ENCODE results near the gene ATP13A3. TPM values are rescaled to one million over a fixed set of nuclear protein-coding genes. Genes with fewer than 3 reads are reported as not detected.
A peak's percentile ranks its signal among the peaks of the same experiment; 100 is the strongest.

ATP13A3 gene
- polyA plus RNA-seq, 1 donor from 2014 or later: 4.2 TPM

- peaks cover 20% of the 10 kb centered on the region for H3K27me3 Mint-ChIP-seq
- no peak overlapping the region for H3K27ac Mint-ChIP-seq
- peaks cover 2% of the 10 kb centered on the region for H3K36me3 Mint-ChIP-seq
- H3K9me3 Mint-ChIP-seq: no peaks in the 10 kb centered on the region
- peaks cover 0 to 3% (median 0%) of the 10 kb centered on the region in 3 donors for H3K4me1 Mint-ChIP-seq
- no peak overlapping the region for H3K4me3 Mint-ChIP-seq
These were observed 109.1 kb downstream of the ATP13A3 start for GRCh38 chr3:194377708-194378107.

- no peak overlapping the region for H3K27ac Mint-ChIP-seq
These were observed 110.6 kb downstream of the ATP13A3 start for GRCh38 chr3:194376241-194376560.

GRCh38 chr3:194375473-194376240 is 111.1 kb downstream of the ATP13A3 start:
- Mint-ChIP-seq H3K9me3 (no peaks in the 10 kb centered on the region), H3K27ac (no peak overlapping the region), H3K36me3 (peaks cover 3% of the 10 kb centered on the region), H3K27me3 (peaks cover 24% of the 10 kb centered on the region), H3K4me3 (no peak overlapping the region), H3K4me1 (peaks cover 0 to 3% (median 0%) of the 10 kb centered on the region in 3 donors)

More at GRCh38 chr3:194376241-194376560, 110.6 kb downstream of the ATP13A3 start:
- Mint-ChIP-seq H3K4me3 (no peak overlapping the region), H3K36me3 (peaks cover 3% of the 10 kb centered on the region), H3K27me3 (peaks cover 22% of the 10 kb centered on the region), H3K4me1 (peaks cover 0 to 3% (median 0%) of the 10 kb centered on the region in 3 donors), H3K9me3 (no peaks in the 10 kb centered on the region)

- Mint-ChIP-seq H3K9me3 (no peaks in the 10 kb centered on the region), H3K27me3 (peaks cover 26% of the 10 kb centered on the region), H3K4me3 (no peak overlapping the region), H3K36me3 (peaks cover 3% of the 10 kb centered on the region), H3K4me1 (peaks cover 0 to 3% (median 0%) of the 10 kb centered on the region in 3 donors), H3K27ac (no peak overlapping the region)
These were observed 111.9 kb downstream of the ATP13A3 start for GRCh38 chr3:194374935-194375334.

GRCh38 chr3:194373899-194374298 is 112.9 kb downstream of the ATP13A3 start:
- H3K27me3 Mint-ChIP-seq: peaks cover 28% of the 10 kb centered on the region
- no peak overlapping the region for H3K27ac Mint-ChIP-seq

GRCh38 chr3:194373028-194373427 is 113.8 kb downstream of the ATP13A3 start:
- Mint-ChIP-seq H3K27ac (no peak overlapping the region), H3K9me3 (no peaks in the 10 kb centered on the region), H3K27me3 (peaks cover 29% of the 10 kb centered on the region), H3K4me1 (peaks cover 0 to 4% (median 0%) of the 10 kb centered on the region in 3 donors), H3K36me3 (peaks cover 3% of the 10 kb centered on the region), H3K4me3 (no peak overlapping the region)

More at GRCh38 chr3:194373899-194374298, 112.9 kb downstream of the ATP13A3 start:
- Mint-ChIP-seq H3K36me3 (peaks cover 3% of the 10 kb centered on the region), H3K4me1 (peaks cover 0 to 3% (median 0%) of the 10 kb centered on the region in 3 donors), H3K4me3 (peak overlapping the region in 1 of 4 donors; percentile 33), H3K9me3 (no peaks in the 10 kb centered on the region)

GRCh38 chr3:194370753-194371152 is 116.0 kb downstream of the ATP13A3 start:
- Mint-ChIP-seq H3K27ac (no peak overlapping the region), H3K36me3 (peaks cover 3% of the 10 kb centered on the region), H3K4me3 (no peak overlapping the region), H3K27me3 (peaks cover 25% of the 10 kb centered on the region), H3K9me3 (no peaks in the 10 kb centered on the region), H3K4me1 (peaks cover 0 to 4% (median 0%) of the 10 kb centered on the region in 3 donors)

- H3K4me3 Mint-ChIP-seq: no peak within 1 kb of the TSS
- H3K27me3 Mint-ChIP-seq: peaks cover 25% of the 10 kb centered on the region
- peaks cover 1% of the 10 kb centered on the region for H3K36me3 Mint-ChIP-seq
- H3K9me3 Mint-ChIP-seq: no peaks in the 10 kb centered on the region
- H3K4me1 Mint-ChIP-seq: peaks cover 0 to 2% (median 0%) of the 10 kb centered on the region in 3 donors
- H3K27ac Mint-ChIP-seq: no peak within 1 kb of the TSS
These were observed 117.1 kb downstream of the ATP13A3 start, which contains the start of gene LRRC15 for GRCh38 chr3:194369522-194370279. Gene LRRC15, minus strand, starts transcription at chr3:194369743. Its CDS starts 8,700 bp downstream, at chr3:194361043.

GRCh38 chr3:194368918-194369317 is 117.9 kb downstream of the ATP13A3 start:
- Mint-ChIP-seq H3K9me3 (no peaks in the 10 kb centered on the region), H3K27me3 (peaks cover 25% of the 10 kb centered on the region), H3K4me1 (peaks cover 0 to 2% (median 0%) of the 10 kb centered on the region in 3 donors), H3K27ac (no peak overlapping the region), H3K36me3 (peaks cover 1% of the 10 kb centered on the region), H3K4me3 (no peak overlapping the region)

GRCh38 chr3:194367992-194368841 is 118.6 kb downstream of the ATP13A3 start:
- Mint-ChIP-seq H3K4me1 (peaks cover 0 to 2% (median 0%) of the 10 kb centered on the region in 3 donors), H3K27me3 (peaks cover 25% of the 10 kb centered on the region), H3K27ac (no peak overlapping the region), H3K36me3 (peaks cover 1% of the 10 kb centered on the region), H3K9me3 (no peaks in the 10 kb centered on the region), H3K4me3 (no peak overlapping the region)

- H3K4me1 Mint-ChIP-seq: peaks cover 0 to 2% (median 0%) of the 10 kb centered on the region in 3 donors
- H3K27me3 Mint-ChIP-seq: peaks cover 23% of the 10 kb centered on the region
- no peak overlapping the region for H3K4me3 Mint-ChIP-seq
- no peak overlapping the region for H3K27ac Mint-ChIP-seq
- no peaks in the 10 kb centered on the region for H3K9me3 Mint-ChIP-seq
- no peaks in the 10 kb centered on the region for H3K36me3 Mint-ChIP-seq
These were observed 120.8 kb downstream of the ATP13A3 start for GRCh38 chr3:194365978-194366490.

GRCh38 chr3:194365526-194365925 is 121.3 kb downstream of the ATP13A3 start:
- H3K4me3 Mint-ChIP-seq: no peak overlapping the region
- no peaks in the 10 kb centered on the region for H3K36me3 Mint-ChIP-seq
- no peak overlapping the region for H3K27ac Mint-ChIP-seq
- H3K9me3 Mint-ChIP-seq: no peaks in the 10 kb centered on the region
- H3K27me3 Mint-ChIP-seq: peaks cover 21% of the 10 kb centered on the region
- peaks cover 0 to 2% (median 0%) of the 10 kb centered on the region in 3 donors for H3K4me1 Mint-ChIP-seq

- Mint-ChIP-seq H3K36me3 (no peaks in the 10 kb centered on the region), H3K27ac (no peak overlapping the region), H3K27me3 (peaks cover 24% of the 10 kb centered on the region), H3K4me3 (no peak overlapping the region), H3K4me1 (peaks cover 0 to 2% (median 0%) of the 10 kb centered on the region in 3 donors), H3K9me3 (no peaks in the 10 kb centered on the region)
These were observed 122.0 kb downstream of the ATP13A3 start for GRCh38 chr3:194364652-194365434.

- H3K27me3 Mint-ChIP-seq: peaks cover 22% of the 10 kb centered on the region
- no peak overlapping the region for H3K4me3 Mint-ChIP-seq
- H3K4me1 Mint-ChIP-seq: peaks cover 0 to 2% (median 0%) of the 10 kb centered on the region in 3 donors
- H3K27ac Mint-ChIP-seq: no peak overlapping the region
- no peaks in the 10 kb centered on the region for H3K9me3 Mint-ChIP-seq
- no peaks in the 10 kb centered on the region for H3K36me3 Mint-ChIP-seq
These were observed 122.5 kb downstream of the ATP13A3 start for GRCh38 chr3:194364314-194364651.

Data from IgD-negative memory B cell (primary cell).